ENCODE data around the gene FAM222B. TPM values are rescaled to one million over a fixed set of nuclear protein-coding genes. Genes with fewer than 3 reads are reported as not detected.
A peak's percentile ranks its signal among the peaks of the same experiment; 100 is the strongest.

The FAM222B gene
- polyA plus RNA-seq, 2 of the 4 experiments (the other 2 are of a cell fraction) = 10.7 to 15.6 TPM

- TF ChIP-seq ATOH8 (CRISPR knock-in tag; IDR thresholded peaks at IDR 0.05; ENCODE audit: low read depth) (0 out of 2 replicates have a peak, but pooled peaks have one; percentile 19), RCOR1 (IDR thresholded peaks at IDR 0.05; ENCODE audit: low read depth, low read length) (no peak), CHD4 (IDR thresholded peaks at IDR 0.05; ENCODE audit: borderline replicate concordance) (no peak), ZC3H11A (IDR thresholded peaks at IDR 0.05) (no peak), FOXS1 (CRISPR knock-in tag; IDR thresholded peaks at IDR 0.05) (0 out of 2 replicates have a peak, but pooled peaks have one; percentile 21), BCL3 (IDR thresholded peaks at IDR 0.05) (peak; percentile 51; the same call in 2 of the 3 replicates)
Observed at GRCh38 chr17:28726627-28727491, 115.7 kb downstream of the FAM222B start (continued).

- Histone ChIP-seq H3K4me3 (peak within 1 kb of the TSS; percentile 63), H3K27ac (peak within 1 kb of the TSS; percentile 94 to 98), H3K9me3 (no peaks in the 10 kb centered on the region), H3K4me2 (peak within 1 kb of the TSS; percentile 92), H3K4me1 (peaks cover 47% of the 10 kb centered on the region)
- no peak for TF ChIP-seq EHF (CRISPR knock-in tag; IDR thresholded peaks at IDR 0.05)
- TF ChIP-seq ZC3H11A (IDR thresholded peaks at IDR 0.05) = no peak
- peak; percentile 75; the same call in 1 of the 2 replicates for TF ChIP-seq TFCP2L1 (CRISPR knock-in tag; IDR thresholded peaks at IDR 0.05)
- TF ChIP-seq MAZ (IDR thresholded peaks at IDR 0.05; ENCODE audit: borderline replicate concordance, low read depth, low read length) = peak; percentile 38; the same call in 1 of the 2 replicates
- peak; percentile 80 for TF ChIP-seq REST (IDR thresholded peaks at IDR 0.05)
- peak; percentile 83 for TF ChIP-seq CHD2 (IDR thresholded peaks at IDR 0.05; ENCODE audit: low read length, partially characterized antibody)
- no peak for TF ChIP-seq NPAS2 (CRISPR knock-in tag; IDR thresholded peaks at IDR 0.05; ENCODE audit: borderline replicate concordance)
- TF ChIP-seq BCL3 (IDR thresholded peaks at IDR 0.05) = peak; percentile 0; the same call in 1 of the 3 replicates
- no peak for TF ChIP-seq CEBPB (IDR thresholded peaks at IDR 0.05)
- TF ChIP-seq MAX (IDR thresholded peaks at IDR 0.05) = no peak; the same call in 1 of the 2 replicates
- 0 out of 2 replicates have a peak, but pooled peaks have one; percentile 29 for TF ChIP-seq PHF8 (IDR thresholded peaks at IDR 0.05; ENCODE audit: borderline replicate concordance, low read depth)
- TF ChIP-seq KDM5A (IDR thresholded peaks at IDR 0.05) = no peak
- ChIA-PET POLR2A (interaction anchor here (0.6 to 5.3 kb wide), 20 partner anchors 9 to 391 kb away, joined by 3 to 369 read pairs (median 5); partner anchors contain the start of genes BLTP2, FLOT2, PHF12 and PROCA1), CTCF (interaction anchor here (0.5 to 17.5 kb wide), 68 partner anchors 9 to 811 kb away, joined by 3 to 977 read pairs (median 7); partner anchors contain the start of genes BLTP2, DHRS13, FAM222B and FLOT2)
- FAIRE-seq (no peak), ATAC-seq (peak; percentile 36 to 55), DNase-seq (ENCODE audit: low read depth in 1 of 2, low spot score in 1 of 2) (peak; percentile 73 to 92)
- 2% methylated on average over 32 of the region's 49 CpGs for WGBS (ENCODE audit: missing lambda C conversion rate)
Observed at GRCh38 chr17:28726226-28726626, 116.4 kb downstream of the FAM222B start, which contains the start of gene TLCD1. Gene TLCD1 (minus strand): TSS chr17:28726233. CDS start chr17:28726097, 136 bp downstream.

All from A549 (cell line).